PC-9 (cell line): ENCODE results near the gene IMMP2L. TPM values are rescaled to one million over a fixed set of nuclear protein-coding genes. Genes with fewer than 3 reads are reported as not detected.

Experiments
- BruUV-seq: library from RNA; stranded (reverse); fragments of 400-500 nt; replicated peaks from 2 replicates; lab custom pipeline; 2021; lab: Mats Ljungman, UMichigan
- CTCF ChIA-PET: fragments of 300-600 bp; sonication (Branson Sonifier 250); formaldehyde crosslinking; loops from one replicate; lab custom pipeline; 2022; ENCODE audit warnings: antibody characterized with exemption; lab: Charles Lee
- POLR2A ChIA-PET: fragments of 300-600 bp; sonication (Branson Sonifier 250); formaldehyde crosslinking; loops from one replicate; lab custom pipeline; 2022; ENCODE audit warnings: antibody characterized with exemption; ENCODE audit not compliant: unreplicated experiment; lab: Charles Lee
- DNase-seq, 2 experiments: peaks; one replicate each; pipeline versions ENCODE4 v3.0.0 to v3.0.0-alpha.2; 2015 to 2022; ENCODE audit warnings: mixed read lengths in 1 of 2
- H2AFZ ChIP-seq: fragments of 200-600 bp; sonication (generic); 2 replicates; pipeline ENCODE4 v1.8.1; 2017; ENCODE audit warnings: antibody characterized with exemption
- H3F3A ChIP-seq: fragments of 200-600 bp; sonication (generic); 2 replicates; pipeline ENCODE4 v1.8.1; 2017; ENCODE audit warnings: antibody characterized with exemption, mild to moderate bottlenecking, low read depth; ENCODE audit not compliant: insufficient read depth
- H3K27ac ChIP-seq: fragments of 200-600 bp; sonication (generic); 2 replicates; pipeline ENCODE4 v1.6.1; 2016; ENCODE audit warnings: mixed run types
- H3K27me3 ChIP-seq: fragments of 200-600 bp; sonication (generic); 2 replicates; pipeline ENCODE4 v1.6.1; 2016; ENCODE audit warnings: low read depth, mixed run types; ENCODE audit not compliant: insufficient read depth
- H3K36me3 ChIP-seq: fragments of 200-600 bp; sonication (generic); 2 replicates; pipeline ENCODE4 v1.6.1; 2016; ENCODE audit warnings: low read depth, mixed run types
- H3K4me1 ChIP-seq: fragments of 200-600 bp; sonication (generic); replicated peaks from 2 replicates; pipeline ENCODE4 v1.6.1; 2016; ENCODE audit warnings: mixed run types; ENCODE audit not compliant: insufficient read depth
- H3K4me2 ChIP-seq: fragments of 200-600 bp; sonication (generic); 2 replicates; pipeline ENCODE4 v1.6.1; 2017; ENCODE audit warnings: mixed run types
- H3K4me3 ChIP-seq: fragments of 200-600 bp; sonication (generic); 2 replicates; pipeline ENCODE4 v1.6.1; 2016; ENCODE audit warnings: mixed run types
- H3K79me2 ChIP-seq: fragments of 200-600 bp; sonication (generic); 2 replicates; pipeline ENCODE4 v1.6.1; 2017; ENCODE audit warnings: low read depth, mixed run types
- H3K9me2 ChIP-seq: fragments of 200-600 bp; sonication (generic); 2 replicates; pipeline ENCODE4 v1.8.1; 2017; ENCODE audit warnings: mild to moderate bottlenecking; ENCODE audit not compliant: insufficient read depth
- H3K9me3 ChIP-seq: fragments of 200-600 bp; sonication (generic); 2 replicates; pipeline ENCODE4 v1.8.1; 2016; ENCODE audit warnings: low read depth; ENCODE audit not compliant: insufficient read depth
- H4K20me1 ChIP-seq: fragments of 200-600 bp; sonication (generic); 2 replicates; pipeline ENCODE4 v1.8.1; 2017; ENCODE audit not compliant: insufficient read depth
- CTCF ChIP-seq: fragments of 200-600 bp; sonication (generic); conservative IDR thresholded peaks from 2 replicates; pipeline ENCODE4 v1.6.1; 2017; ENCODE audit warnings: mixed run types, antibody characterized with exemption, mild to moderate bottlenecking, moderate library complexity
- EZH2 ChIP-seq: fragments of 200-600 bp; sonication (generic); IDR thresholded peaks from 2 replicates; pipeline ENCODE4 v1.8.0; 2017; ENCODE audit warnings: antibody characterized with exemption, low read depth
- intact Hi-C: fragments of 100-400 bp; cut with micrococcal nuclease; formaldehyde crosslinking; loops from one replicate; pipeline ENCODE4 v1.10.0; 2022; ENCODE audit not compliant: unreplicated experiment
- total RNA-seq: library from RNA; stranded (reverse); gene quantifications from 2 replicates; pipeline ENCODE4 v1.2.3, GENCODE V29; 2021

Gene IMMP2L
- total RNA-seq, 1 experiment from 2014 or later: 40.5 TPM

GRCh38 chr7:110909117-110909516 lies 653.2 kb downstream of the IMMP2L start:
- Histone ChIP-seq H2AFZ (no peak overlapping the region), H3K27me3 (no peaks in the 10 kb centered on the region), H3K79me2 (no peaks in the 10 kb centered on the region), H3K27ac (no peak overlapping the region), H3F3A (no peaks in the 10 kb centered on the region), H3K9me3 (0 out of 2 replicates have a peak, but pooled peaks cover 3% of the 10 kb centered on the region), H3K4me1 (no peaks in the 10 kb centered on the region), H4K20me1 (no peaks in the 10 kb centered on the region), H3K36me3 (no peaks in the 10 kb centered on the region), H3K9me2 (no peaks in the 10 kb centered on the region), H3K4me2 (no peak overlapping the region), H3K4me3 (no peak overlapping the region)
- no TSS peak for BruUV-seq
- intact Hi-C loops: no loop called here
- no peak for DNase-seq
- ChIA-PET POLR2A (no interaction called here), CTCF (no interaction called here)
- TF ChIP-seq EZH2 (no peak), CTCF (no peak)

GRCh38 chr7:110905773-110906566 lies 656.3 kb downstream of the IMMP2L start:
- BruUV-seq: no TSS peak
- intact Hi-C loops: no loop called here

GRCh38 chr7:110898516-110898915 lies 663.8 kb downstream of the IMMP2L start:
- Histone ChIP-seq H3K36me3 (no peaks in the 10 kb centered on the region), H4K20me1 (no peaks in the 10 kb centered on the region), H3K4me3 (no peak overlapping the region), H3K27me3 (no peaks in the 10 kb centered on the region), H3K4me2 (no peak overlapping the region), H3K27ac (no peak overlapping the region), H3K79me2 (no peaks in the 10 kb centered on the region), H3K4me1 (no peaks in the 10 kb centered on the region), H3K9me3 (no peaks in the 10 kb centered on the region), H3F3A (no peaks in the 10 kb centered on the region), H2AFZ (no peak overlapping the region), H3K9me2 (no peaks in the 10 kb centered on the region)
- BruUV-seq: no TSS peak
- intact Hi-C loops: no loop called here
- TF ChIP-seq EZH2 (no peak), CTCF (no peak)
- DNase-seq: no peak
- POLR2A ChIA-PET: no interaction called here
- CTCF ChIA-PET: no interaction called here

More at GRCh38 chr7:110905773-110906566, 656.3 kb downstream of the IMMP2L start:
- Histone ChIP-seq H3K4me1 (no peaks in the 10 kb centered on the region), H3K79me2 (no peaks in the 10 kb centered on the region), H3K9me2 (no peaks in the 10 kb centered on the region), H3K27me3 (no peaks in the 10 kb centered on the region), H2AFZ (no peak overlapping the region), H3F3A (no peaks in the 10 kb centered on the region), H3K4me3 (no peak overlapping the region), H4K20me1 (no peaks in the 10 kb centered on the region), H3K27ac (no peak overlapping the region), H3K9me3 (0 out of 2 replicates have a peak, but pooled peaks cover 3% of the 10 kb centered on the region), H3K36me3 (no peaks in the 10 kb centered on the region), H3K4me2 (no peak overlapping the region)
- DNase-seq: no peak
- POLR2A ChIA-PET: no interaction called here
- CTCF ChIA-PET: no interaction called here
- TF ChIP-seq EZH2: no peak
- TF ChIP-seq CTCF: no peak
